ENCODE results near the gene INPP4A. TPM values are rescaled to one million over a fixed set of nuclear protein-coding genes. Genes with fewer than 3 reads are reported as not detected.

INPP4A gene
- total RNA-seq, 2 donors from 2014 or later = 12.7 to 18.2 TPM

DNA sequence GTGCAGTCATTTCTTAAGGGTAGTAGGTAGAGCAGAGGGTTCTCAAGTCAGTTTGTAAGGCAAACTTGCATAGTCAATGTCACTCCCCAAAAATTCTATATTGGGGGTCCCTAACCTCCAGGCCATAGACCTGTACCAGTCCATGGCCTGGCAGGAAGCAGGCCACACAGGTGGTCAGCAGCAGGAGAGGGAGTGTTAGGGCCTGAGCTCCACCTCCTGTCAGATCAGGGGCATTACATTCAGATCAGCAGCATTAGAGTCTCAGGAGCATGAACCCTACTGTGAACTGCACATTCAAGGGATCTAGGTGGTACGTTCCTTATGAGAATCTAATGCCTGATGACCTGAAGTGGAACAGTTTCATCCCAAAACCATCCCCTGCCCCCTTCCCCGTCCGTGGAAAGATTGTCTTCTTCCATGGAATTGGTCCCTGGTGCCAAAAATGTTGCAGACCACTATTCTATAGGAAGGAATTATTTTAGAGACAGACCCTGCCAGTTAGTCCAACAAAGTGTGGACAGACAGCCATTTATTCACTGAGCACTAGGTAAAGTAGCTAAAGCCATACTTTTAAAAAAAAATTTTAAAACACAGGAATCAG, 157.0 kb downstream of the INPP4A start:
- no peak overlapping the region for H3K4me3 ChIP-seq
- TF ChIP-seq, protein P1, sequence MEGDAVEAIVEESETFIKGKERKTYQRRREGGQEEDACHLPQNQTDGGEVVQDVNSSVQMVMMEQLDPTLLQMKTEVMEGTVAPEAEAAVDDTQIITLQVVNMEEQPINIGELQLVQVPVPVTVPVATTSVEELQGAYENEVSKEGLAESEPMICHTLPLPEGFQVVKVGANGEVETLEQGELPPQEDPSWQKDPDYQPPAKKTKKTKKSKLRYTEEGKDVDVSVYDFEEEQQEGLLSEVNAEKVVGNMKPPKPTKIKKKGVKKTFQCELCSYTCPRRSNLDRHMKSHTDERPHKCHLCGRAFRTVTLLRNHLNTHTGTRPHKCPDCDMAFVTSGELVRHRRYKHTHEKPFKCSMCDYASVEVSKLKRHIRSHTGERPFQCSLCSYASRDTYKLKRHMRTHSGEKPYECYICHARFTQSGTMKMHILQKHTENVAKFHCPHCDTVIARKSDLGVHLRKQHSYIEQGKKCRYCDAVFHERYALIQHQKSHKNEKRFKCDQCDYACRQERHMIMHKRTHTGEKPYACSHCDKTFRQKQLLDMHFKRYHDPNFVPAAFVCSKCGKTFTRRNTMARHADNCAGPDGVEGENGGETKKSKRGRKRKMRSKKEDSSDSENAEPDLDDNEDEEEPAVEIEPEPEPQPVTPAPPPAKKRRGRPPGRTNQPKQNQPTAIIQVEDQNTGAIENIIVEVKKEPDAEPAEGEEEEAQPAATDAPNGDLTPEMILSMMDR (IDR thresholded peaks at IDR 0.05) = peak; percentile 31 to 71
- no peaks in the 10 kb centered on the region for H3K9me3 ChIP-seq
- H3K36me3 ChIP-seq = peaks cover 44% of the 10 kb centered on the region
- no peak overlapping the region for H3K27ac ChIP-seq
- no peaks in the 10 kb centered on the region for H3K27me3 ChIP-seq
- peaks cover 0 to 8% of the 10 kb centered on the region in 2 donors for H3K4me1 ChIP-seq
- no peak for DNase-seq (ENCODE audit: low spot score)

DNA sequence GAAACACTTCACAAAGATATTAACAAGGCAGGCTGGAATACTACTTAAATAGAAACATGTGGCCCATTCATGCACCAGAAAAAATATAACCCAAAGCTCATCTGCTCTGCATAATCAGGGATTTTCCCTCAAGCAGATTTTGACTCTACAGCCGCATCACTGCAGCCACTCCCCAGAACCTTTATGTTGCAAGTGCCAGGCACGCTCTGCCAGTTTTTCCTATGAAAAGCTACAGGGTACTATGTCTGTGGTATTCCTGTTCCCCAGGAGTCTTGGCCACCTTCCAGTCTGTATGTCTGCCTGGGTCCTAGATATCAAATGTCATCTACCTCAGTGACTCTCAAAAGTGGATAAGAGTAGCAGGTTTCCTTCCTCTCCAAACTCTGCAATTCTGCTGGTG, 159.9 kb downstream of the INPP4A start:
- DNase-seq (ENCODE audit: low spot score) = no peak
- Histone ChIP-seq H3K27ac (no peak overlapping the region), H3K9me3 (no peaks in the 10 kb centered on the region), H3K27me3 (no peaks in the 10 kb centered on the region), H3K4me1 (peaks cover 0 to 25% of the 10 kb centered on the region in 2 donors), H3K36me3 (peaks cover 25% of the 10 kb centered on the region), H3K4me3 (no peak overlapping the region)
- TF ChIP-seq, protein P1 (IDR thresholded peaks at IDR 0.05) = no peak

DNA sequence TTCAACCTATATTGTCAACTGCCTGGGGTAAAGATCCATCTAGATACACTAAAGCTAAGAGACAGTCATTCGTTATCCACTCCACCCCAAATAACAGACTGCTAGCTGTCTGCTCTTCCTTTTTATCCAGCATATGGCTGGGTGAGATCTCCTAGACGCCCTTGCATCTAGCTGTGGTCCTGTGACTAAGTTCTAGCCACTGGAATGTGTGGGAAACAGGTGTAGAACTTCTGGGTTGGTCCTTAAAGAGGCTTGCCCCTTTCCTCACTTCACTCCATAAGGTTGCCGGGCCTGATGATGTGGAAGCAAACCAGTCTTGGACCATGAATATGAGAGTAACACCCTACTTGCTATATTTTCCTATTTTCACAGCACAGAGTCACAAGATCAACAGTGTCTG, 160.4 kb downstream of the INPP4A start:
- Histone ChIP-seq H3K27ac (no peak overlapping the region), H3K36me3 (peaks cover 21% of the 10 kb centered on the region), H3K9me3 (no peaks in the 10 kb centered on the region), H3K27me3 (no peaks in the 10 kb centered on the region), H3K4me3 (no peak overlapping the region), H3K4me1 (peaks cover 0 to 30% of the 10 kb centered on the region in 2 donors)
- TF ChIP-seq, protein P1 (IDR thresholded peaks at IDR 0.05) = no peak
- no peak for DNase-seq (ENCODE audit: low spot score)

DNA sequence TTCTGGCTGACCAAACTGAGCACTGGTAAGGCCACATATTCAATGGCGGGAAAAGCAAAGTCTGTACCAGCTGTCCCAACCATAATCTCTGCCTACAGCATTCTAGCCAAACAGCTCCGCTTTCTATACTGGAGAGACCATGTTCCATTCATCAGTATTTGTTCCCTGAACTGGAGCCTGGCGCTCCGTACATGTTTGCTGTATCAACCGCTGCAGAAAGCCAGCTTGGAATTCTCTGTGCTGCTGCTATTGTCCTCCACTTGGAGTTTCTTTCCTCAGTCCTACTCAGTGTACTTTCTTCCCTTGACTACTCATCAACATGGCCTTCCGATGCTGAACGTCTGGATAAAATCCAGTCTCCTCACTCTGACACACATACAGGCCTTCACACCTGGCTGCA, 161.8 kb downstream of the INPP4A start:
- no peaks in the 10 kb centered on the region for H3K9me3 ChIP-seq
- H3K36me3 ChIP-seq = peaks cover 25% of the 10 kb centered on the region
- DNase-seq (ENCODE audit: low spot score) = no peak
- TF ChIP-seq, protein P1 (IDR thresholded peaks at IDR 0.05) = no peak
- H3K27me3 ChIP-seq = no peaks in the 10 kb centered on the region
- peaks cover 0 to 44% of the 10 kb centered on the region in 2 donors for H3K4me1 ChIP-seq
- no peak overlapping the region for H3K4me3 ChIP-seq
- no peak overlapping the region for H3K27ac ChIP-seq

DNA sequence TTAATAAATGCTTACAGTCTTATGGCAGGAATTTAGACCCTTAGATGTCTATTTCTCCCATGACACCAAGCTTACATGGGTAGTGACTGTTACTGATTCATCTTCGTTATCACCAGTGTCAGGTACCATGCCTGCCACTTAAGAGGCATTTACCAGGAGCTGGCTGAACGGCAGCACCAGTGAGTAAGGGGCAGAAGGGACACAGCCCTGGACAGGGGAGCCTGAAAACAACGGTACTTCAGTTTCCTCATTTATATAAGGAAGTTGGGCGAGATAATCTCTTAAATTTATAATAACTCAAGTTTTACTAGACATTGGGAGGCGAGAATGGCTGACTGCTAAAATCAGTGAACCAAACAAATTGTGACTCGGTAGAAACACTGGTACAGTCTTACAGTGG, 162.4 kb downstream of the INPP4A start:
- no peak for DNase-seq (ENCODE audit: low spot score)
- Histone ChIP-seq H3K4me1 (peaks cover 0 to 49% of the 10 kb centered on the region in 2 donors), H3K9me3 (no peaks in the 10 kb centered on the region), H3K27me3 (no peaks in the 10 kb centered on the region), H3K27ac (peak overlapping the region in 1 of 2 donors; percentile 95), H3K4me3 (peak overlapping the region; percentile 74 to 93), H3K36me3 (peaks cover 26% of the 10 kb centered on the region)
- TF ChIP-seq, protein P1 (IDR thresholded peaks at IDR 0.05) = no peak

DNA sequence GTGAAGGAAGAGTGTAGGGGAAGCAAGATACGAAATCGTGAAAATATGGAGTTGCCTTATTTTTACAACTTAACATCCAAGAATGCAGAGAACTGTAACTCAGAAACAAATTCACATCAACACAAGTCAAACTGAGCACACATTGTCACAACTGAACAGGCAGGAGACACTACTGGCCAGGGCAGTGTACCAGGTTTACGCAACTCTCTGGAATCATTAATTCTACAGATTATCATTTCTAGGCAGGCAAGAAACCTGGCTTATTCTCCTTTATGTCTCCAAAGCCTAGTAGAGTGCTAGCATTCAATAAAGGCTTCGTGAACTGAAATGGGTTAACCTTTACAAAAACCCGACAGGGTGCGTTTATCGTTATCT, 163.1 kb downstream of the INPP4A start:
- Histone ChIP-seq H3K4me3 (peak overlapping the region; percentile 74 to 93), H3K27ac (peak overlapping the region; percentile 95), H3K27me3 (no peaks in the 10 kb centered on the region), H3K4me1 (peaks cover 0 to 49% of the 10 kb centered on the region in 2 donors), H3K9me3 (no peaks in the 10 kb centered on the region), H3K36me3 (peaks cover 28% of the 10 kb centered on the region)
- TF ChIP-seq, protein P1 (IDR thresholded peaks at IDR 0.05) = no peak
- no peak for DNase-seq (ENCODE audit: low spot score)

Data from right atrium auricular region (tissue), 2 donors.